ENCODE data around the gene N4BP2L2. TPM values are rescaled to one million over a fixed set of nuclear protein-coding genes. Genes with fewer than 3 reads are reported as not detected.

The N4BP2L2 gene
- total RNA-seq, 1 donor from 2014 or later, result 81.9 TPM

DNA sequence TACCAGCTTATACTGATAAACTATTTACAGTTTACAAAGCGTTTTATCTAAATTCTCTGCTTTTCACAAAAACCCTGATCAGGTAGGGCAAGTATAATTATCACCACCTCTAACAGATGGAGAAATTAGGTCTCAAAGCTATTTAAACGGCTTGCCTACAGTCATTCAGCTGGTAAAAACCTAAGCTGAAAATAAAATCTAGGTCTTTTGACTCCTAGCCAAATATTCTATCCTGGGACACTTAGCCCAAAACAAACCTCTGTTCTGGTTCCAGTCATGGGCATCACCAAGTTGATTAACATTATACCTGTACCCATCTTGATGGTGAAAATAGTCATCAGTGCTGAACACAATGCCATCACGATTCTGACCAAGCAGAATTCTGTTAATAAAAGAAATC lies 11.4 kb downstream of the N4BP2L2 start:
- H3K4me3 ChIP-seq (ENCODE audit: insufficient read depth, low read depth, low read length), result no peak overlapping the region
- Mint-ChIP-seq H3K27me3 (ENCODE audit: low read depth, unreplicated experiment) (no peaks in the 10 kb centered on the region), H3K9me3 (ENCODE audit: unreplicated experiment) (no peaks in the 10 kb centered on the region), H3K27ac (ENCODE audit: unreplicated experiment) (no peak overlapping the region), H3K4me3 (ENCODE audit: unreplicated experiment) (no peak overlapping the region), H3K36me3 (ENCODE audit: low read depth, unreplicated experiment) (peaks cover 4% of the 10 kb centered on the region), H3K4me1 (ENCODE audit: low read depth, unreplicated experiment) (peaks cover 15% of the 10 kb centered on the region)
- no peak overlapping the region for H3K27ac ChIP-seq (ENCODE audit: low read depth, low read length)
- no peaks in the 10 kb centered on the region for H3K4me1 ChIP-seq (ENCODE audit: insufficient read depth, low read length)
- H3K27me3 ChIP-seq (ENCODE audit: insufficient read depth, low read length), result no peaks in the 10 kb centered on the region
- H3K9ac ChIP-seq (ENCODE audit: low read length), result no peak overlapping the region
- no peak for FAIRE-seq
- peaks cover 92% of the 10 kb centered on the region for H3K79me2 ChIP-seq (ENCODE audit: insufficient read depth, low read length)
- DNase-seq (ENCODE audit: low read depth), result no peak
- no peak overlapping the region for H3K4me2 ChIP-seq (ENCODE audit: low read length)
- no peaks in the 10 kb centered on the region for H3K9me3 ChIP-seq (ENCODE audit: insufficient read depth, low read depth, low read length)
- H4K20me1 ChIP-seq (ENCODE audit: insufficient read depth, low read length), result peaks cover 58% of the 10 kb centered on the region
- no peak overlapping the region for H2AFZ ChIP-seq (ENCODE audit: low read depth, low read length)
- H3K36me3 ChIP-seq (ENCODE audit: insufficient read depth, low read length), result peaks cover 7% of the 10 kb centered on the region
- TF ChIP-seq, protein P1, sequence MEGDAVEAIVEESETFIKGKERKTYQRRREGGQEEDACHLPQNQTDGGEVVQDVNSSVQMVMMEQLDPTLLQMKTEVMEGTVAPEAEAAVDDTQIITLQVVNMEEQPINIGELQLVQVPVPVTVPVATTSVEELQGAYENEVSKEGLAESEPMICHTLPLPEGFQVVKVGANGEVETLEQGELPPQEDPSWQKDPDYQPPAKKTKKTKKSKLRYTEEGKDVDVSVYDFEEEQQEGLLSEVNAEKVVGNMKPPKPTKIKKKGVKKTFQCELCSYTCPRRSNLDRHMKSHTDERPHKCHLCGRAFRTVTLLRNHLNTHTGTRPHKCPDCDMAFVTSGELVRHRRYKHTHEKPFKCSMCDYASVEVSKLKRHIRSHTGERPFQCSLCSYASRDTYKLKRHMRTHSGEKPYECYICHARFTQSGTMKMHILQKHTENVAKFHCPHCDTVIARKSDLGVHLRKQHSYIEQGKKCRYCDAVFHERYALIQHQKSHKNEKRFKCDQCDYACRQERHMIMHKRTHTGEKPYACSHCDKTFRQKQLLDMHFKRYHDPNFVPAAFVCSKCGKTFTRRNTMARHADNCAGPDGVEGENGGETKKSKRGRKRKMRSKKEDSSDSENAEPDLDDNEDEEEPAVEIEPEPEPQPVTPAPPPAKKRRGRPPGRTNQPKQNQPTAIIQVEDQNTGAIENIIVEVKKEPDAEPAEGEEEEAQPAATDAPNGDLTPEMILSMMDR (IDR thresholded peaks at IDR 0.05; ENCODE audit: insufficient read depth, low read depth, low read length), result no peak
- TF ChIP-seq EZH2 (IDR thresholded peaks at IDR 0.05; ENCODE audit: insufficient read depth, low read length), result no peak

- TF ChIP-seq, protein P1 (IDR thresholded peaks at IDR 0.05; ENCODE audit: insufficient read depth, low read depth, low read length), result no peak
- no peak for TF ChIP-seq EZH2 (IDR thresholded peaks at IDR 0.05; ENCODE audit: insufficient read depth, low read length)
- Histone ChIP-seq H3K79me2 (ENCODE audit: insufficient read depth, low read length) (peaks cover 80% of the 10 kb centered on the region), H2AFZ (ENCODE audit: low read depth, low read length) (no peak overlapping the region), H3K4me1 (ENCODE audit: insufficient read depth, low read length) (no peaks in the 10 kb centered on the region), H3K9me3 (ENCODE audit: insufficient read depth, low read depth, low read length) (no peaks in the 10 kb centered on the region), H3K27ac (ENCODE audit: low read depth, low read length) (no peak overlapping the region), H3K36me3 (ENCODE audit: insufficient read depth, low read length) (peaks cover 10% of the 10 kb centered on the region), H3K27me3 (ENCODE audit: insufficient read depth, low read length) (no peaks in the 10 kb centered on the region), H3K9ac (ENCODE audit: low read length) (no peak overlapping the region), H3K4me3 (ENCODE audit: insufficient read depth, low read depth, low read length) (no peak overlapping the region), H4K20me1 (ENCODE audit: insufficient read depth, low read length) (peaks cover 44% of the 10 kb centered on the region), H3K4me2 (ENCODE audit: low read length) (no peak overlapping the region)
- Mint-ChIP-seq H3K27ac (ENCODE audit: unreplicated experiment) (no peak overlapping the region), H3K4me3 (ENCODE audit: unreplicated experiment) (no peak overlapping the region), H3K9me3 (ENCODE audit: unreplicated experiment) (no peaks in the 10 kb centered on the region), H3K36me3 (ENCODE audit: low read depth, unreplicated experiment) (peaks cover 4% of the 10 kb centered on the region), H3K4me1 (ENCODE audit: low read depth, unreplicated experiment) (peaks cover 4% of the 10 kb centered on the region), H3K27me3 (ENCODE audit: low read depth, unreplicated experiment) (no peaks in the 10 kb centered on the region)
- DNase-seq (ENCODE audit: low read depth), result no peak
- FAIRE-seq, result no peak
These were observed 12.8 kb downstream of the N4BP2L2 start for GRCh38 chr13:32525766-32526165.

DNA sequence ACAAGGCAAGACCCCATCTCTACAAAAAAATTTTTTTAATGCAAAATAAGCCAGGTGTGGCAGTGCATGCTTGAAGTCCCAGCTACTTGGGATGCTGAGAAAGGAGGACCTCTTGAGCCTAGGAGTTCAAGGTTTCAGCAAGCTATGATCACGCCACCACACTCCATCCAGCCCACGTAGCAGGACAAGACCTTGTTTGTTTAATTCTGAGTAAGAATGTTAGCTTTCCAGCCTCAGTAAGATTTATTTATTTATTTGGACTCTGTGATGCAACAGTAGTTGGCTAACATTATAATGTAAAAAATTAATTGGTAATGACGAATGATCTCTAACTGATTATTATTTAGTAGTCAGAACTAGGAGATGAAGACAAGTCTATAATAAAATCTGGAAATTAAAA lies 23.3 kb downstream of the N4BP2L2 start:
- Histone ChIP-seq H3K4me1 (ENCODE audit: insufficient read depth, low read length) (no peaks in the 10 kb centered on the region), H3K36me3 (ENCODE audit: insufficient read depth, low read length) (peaks cover 12% of the 10 kb centered on the region), H3K27me3 (ENCODE audit: insufficient read depth, low read length) (no peaks in the 10 kb centered on the region), H2AFZ (ENCODE audit: low read depth, low read length) (no peak overlapping the region), H3K9me3 (ENCODE audit: insufficient read depth, low read depth, low read length) (no peaks in the 10 kb centered on the region), H3K4me3 (ENCODE audit: insufficient read depth, low read depth, low read length) (no peak overlapping the region), H3K27ac (ENCODE audit: low read depth, low read length) (no peak overlapping the region), H3K79me2 (ENCODE audit: insufficient read depth, low read length) (no peaks in the 10 kb centered on the region), H4K20me1 (ENCODE audit: insufficient read depth, low read length) (peaks cover 3% of the 10 kb centered on the region), H3K9ac (ENCODE audit: low read length) (no peak overlapping the region), H3K4me2 (ENCODE audit: low read length) (no peak overlapping the region)
- DNase-seq (ENCODE audit: low read depth) (no peak), FAIRE-seq (no peak)
- no peak for TF ChIP-seq EZH2 (IDR thresholded peaks at IDR 0.05; ENCODE audit: insufficient read depth, low read length)
- TF ChIP-seq, protein P1 (IDR thresholded peaks at IDR 0.05; ENCODE audit: insufficient read depth, low read depth, low read length), result no peak
- Mint-ChIP-seq H3K27me3 (ENCODE audit: low read depth, unreplicated experiment) (no peaks in the 10 kb centered on the region), H3K4me1 (ENCODE audit: low read depth, unreplicated experiment) (no peaks in the 10 kb centered on the region), H3K4me3 (ENCODE audit: unreplicated experiment) (no peak overlapping the region), H3K27ac (ENCODE audit: unreplicated experiment) (no peak overlapping the region), H3K9me3 (ENCODE audit: unreplicated experiment) (no peaks in the 10 kb centered on the region), H3K36me3 (ENCODE audit: low read depth, unreplicated experiment) (peaks cover 2% of the 10 kb centered on the region)
